Naive B cell (primary cell): ENCODE measurements around the gene KYAT1. TPM values are rescaled to one million over a fixed set of nuclear protein-coding genes. Genes with fewer than 3 reads are reported as not detected.
A peak's percentile ranks its signal among the peaks of the same experiment; 100 is the strongest.
"Not testable (repeated sequence)": the region's sequence is repeated elsewhere in the genome, so short reads cannot be mapped to it uniquely, and the experiment has no call there.

Source experiments
- ATAC-seq, 2 donors: fragments of 150-1000 bp; cut with Tn5 transposase; 2 replicates each; pipeline ENCODE4 v1.10.0; 2021; ENCODE audit warnings: low read depth in 2 of 2, mild to moderate bottlenecking in 2 of 2, moderate library complexity in 2 of 2
- DNase-seq: peaks from one replicate; pipeline ENCODE4 v3.0.0; 2022
- H3K27ac Mint-ChIP-seq, 6 donors: one replicate each; pipeline ENCODE4 v1.8.0; 2020 to 2022; ENCODE audit warnings: mild to moderate bottlenecking in 6 of 6, mixed read lengths in 6 of 6, moderate library complexity in 5 of 6, inconsistent platforms in 2 of 6
- H3K27me3 Mint-ChIP-seq, 3 donors: one replicate each; pipeline ENCODE4 v1.8.0; 2021 to 2022; ENCODE audit warnings: mixed read lengths in 3 of 3, mild to moderate bottlenecking in 1 of 3
- H3K36me3 Mint-ChIP-seq, 2 donors: one replicate each; pipeline ENCODE4 v1.8.0; 2020 to 2022; ENCODE audit warnings: mixed read lengths in 2 of 2, inconsistent platforms in 1 of 2, mild to moderate bottlenecking in 1 of 2
- H3K4me1 Mint-ChIP-seq, 3 donors: one replicate each; pipeline ENCODE4 v1.8.0; 2020 to 2022; ENCODE audit warnings: mixed read lengths in 3 of 3, inconsistent platforms in 1 of 3, mild to moderate bottlenecking in 1 of 3, moderate library complexity in 1 of 3
- H3K4me3 Mint-ChIP-seq, 8 donors: one replicate each; pipeline ENCODE4 v1.8.0; 2020 to 2022; ENCODE audit warnings: mild to moderate bottlenecking in 8 of 8, mixed read lengths in 8 of 8, moderate library complexity in 8 of 8, inconsistent platforms in 2 of 8
- H3K9me3 Mint-ChIP-seq, 7 donors: one replicate each; pipeline ENCODE4 v1.8.0; 2020 to 2022; ENCODE audit warnings: mixed read lengths in 7 of 7, mild to moderate bottlenecking in 5 of 7, inconsistent platforms in 2 of 7, moderate library complexity in 1 of 7
- polyA plus RNA-seq, 6 donors: library from polyadenylated mRNA; unstranded; fragments of 300-500 nt; fragmentation: Illumina TruSeq; gene quantifications; one replicate each; pipeline ENCODE4 v1.2.3, GENCODE V29; 2021; ENCODE audit warnings: low read depth in 6 of 6

KYAT1 gene
- polyA plus RNA-seq, 6 donors from 2014 or later: 7.0 to 9.7 (median 8.5) TPM

DNA sequence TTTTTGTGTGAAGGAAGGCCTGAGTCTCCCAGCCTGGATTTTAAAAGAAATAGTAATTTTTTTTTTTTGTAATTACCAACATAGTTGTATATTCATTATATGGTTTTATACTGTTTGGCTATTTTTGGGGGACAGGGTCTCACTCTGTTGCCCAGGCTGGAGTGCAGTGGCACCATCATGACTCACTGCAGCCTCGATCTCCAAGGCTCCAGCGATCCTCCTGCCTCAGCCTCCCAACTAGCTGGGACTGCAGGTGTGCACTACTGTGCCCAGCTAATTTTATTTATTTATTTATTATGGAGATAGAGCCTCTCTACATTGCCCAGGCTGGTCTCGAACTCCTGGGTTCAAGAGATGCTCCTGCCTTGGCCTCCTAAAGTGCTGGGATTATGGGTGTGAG, 5.3 kb upstream of the KYAT1 start:
- no peak overlapping the region for H3K27ac Mint-ChIP-seq

GRCh38 chr9:128886211-128886891, 4.6 kb upstream of the KYAT1 start:
- Mint-ChIP-seq H3K4me3 (peak overlapping the region in 2 of 8 donors; percentile 52 to 58), H3K27me3 (no peaks in the 10 kb centered on the region), H3K9me3 (no peaks in the 10 kb centered on the region), H3K36me3 (peaks cover 0 to 15% of the 10 kb centered on the region in 2 donors), H3K4me1 (peaks cover 39 to 46% (median 40%) of the 10 kb centered on the region in 3 donors), H3K27ac (peak overlapping the region in 1 of 6 donors; percentile 21)
- no peak for DNase-seq
- ATAC-seq: no peak

More for the DNA sequence above, 5.3 kb upstream of the KYAT1 start:
- no peak for ATAC-seq
- Mint-ChIP-seq H3K9me3 (no peaks in the 10 kb centered on the region), H3K4me1 (peaks cover 36 to 41% (median 38%) of the 10 kb centered on the region in 3 donors), H3K27me3 (no peaks in the 10 kb centered on the region), H3K4me3 (no peak overlapping the region), H3K36me3 (peaks cover 0 to 10% of the 10 kb centered on the region in 2 donors)
- no peak for DNase-seq

DNA sequence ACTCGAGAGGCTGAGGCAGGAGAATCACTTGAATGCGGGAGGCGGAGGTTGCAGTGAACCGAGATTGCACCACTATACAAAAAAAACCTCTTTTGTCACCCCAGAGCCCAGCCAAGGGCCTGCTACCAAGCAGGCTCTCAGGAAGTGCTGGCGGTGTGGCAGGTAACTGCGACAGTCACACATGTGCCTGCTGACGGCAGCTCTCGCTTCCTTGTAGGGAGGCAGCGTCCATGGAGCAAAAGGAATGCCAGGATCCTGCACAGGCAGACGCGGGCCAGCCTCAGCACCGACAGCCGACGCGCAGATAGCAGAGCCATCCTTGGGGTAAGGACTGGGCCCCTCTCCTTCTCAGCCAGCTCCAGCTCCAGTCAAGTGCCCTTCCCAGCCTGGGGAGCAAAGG, 4.0 kb upstream of the KYAT1 start:
- H3K4me3 Mint-ChIP-seq: peak overlapping the region in 2 of 8 donors; percentile 52 to 58
- DNase-seq (no peak), ATAC-seq (no peak)
- H3K27ac Mint-ChIP-seq: peak overlapping the region in 1 of 6 donors; percentile 60
- H3K27me3 Mint-ChIP-seq: no peaks in the 10 kb centered on the region
- H3K36me3 Mint-ChIP-seq: peaks cover 0 to 15% of the 10 kb centered on the region in 2 donors
- peaks cover 42 to 51% (median 44%) of the 10 kb centered on the region in 3 donors for H3K4me1 Mint-ChIP-seq
- H3K9me3 Mint-ChIP-seq: no peaks in the 10 kb centered on the region

DNA sequence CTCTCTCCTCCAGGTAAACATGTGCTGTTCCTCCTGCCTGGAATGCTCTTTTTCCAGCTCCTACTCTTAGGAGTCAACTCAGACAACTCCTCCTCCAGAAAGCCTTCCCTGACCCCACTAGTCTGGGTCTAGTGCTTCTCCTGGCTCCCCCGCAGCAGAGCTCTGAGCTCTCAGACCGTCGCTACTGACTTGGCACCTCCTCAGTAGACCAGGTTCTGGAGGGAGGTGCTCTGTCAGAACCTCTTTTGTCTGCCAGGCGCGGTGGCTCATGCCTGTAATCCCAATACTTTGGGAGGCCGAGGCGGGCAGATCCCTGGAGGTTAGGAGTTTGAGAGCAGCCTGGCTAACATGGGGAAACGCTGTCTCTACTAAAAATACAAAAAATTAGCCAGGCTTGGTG, 3.6 kb upstream of the KYAT1 start:
- no peaks in the 10 kb centered on the region for H3K27me3 Mint-ChIP-seq
- peak overlapping the region in 4 of 8 donors; percentile 41 to 100 (median 56) for H3K4me3 Mint-ChIP-seq
- H3K36me3 Mint-ChIP-seq: peaks cover 0 to 15% of the 10 kb centered on the region in 2 donors
- DNase-seq (no peak), ATAC-seq (no peak)
- H3K4me1 Mint-ChIP-seq: peaks cover 42 to 56% (median 44%) of the 10 kb centered on the region in 3 donors
- H3K9me3 Mint-ChIP-seq: no peaks in the 10 kb centered on the region
- peak overlapping the region in 1 of 6 donors; percentile 60 for H3K27ac Mint-ChIP-seq

DNA sequence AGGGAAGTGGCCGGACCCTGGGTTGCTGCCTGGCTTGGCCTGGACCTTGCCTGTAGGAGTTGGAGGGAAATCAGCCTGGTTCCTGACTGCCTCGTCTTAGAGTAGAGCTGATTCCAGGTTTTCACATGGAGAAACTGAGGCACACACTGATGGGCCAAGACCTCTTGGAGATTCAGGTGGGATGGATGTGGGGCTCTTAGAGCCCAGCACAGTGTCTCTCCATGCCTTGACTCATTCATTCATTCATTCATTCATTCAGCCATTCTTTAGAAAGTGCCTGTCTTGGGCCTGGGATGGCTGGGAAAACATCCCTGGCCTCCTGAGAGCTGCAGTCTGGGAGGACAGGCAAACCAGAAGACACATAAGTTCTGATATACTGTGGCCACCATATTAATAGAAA, 2.4 kb upstream of the KYAT1 start:
- Mint-ChIP-seq H3K9me3 (no peaks in the 10 kb centered on the region), H3K27me3 (no peaks in the 10 kb centered on the region), H3K4me3 (peak overlapping the region in 7 of 8 donors; percentile 24 to 100 (median 47)), H3K4me1 (peaks cover 41 to 61% (median 52%) of the 10 kb centered on the region in 3 donors), H3K27ac (peak overlapping the region in 4 of 6 donors; percentile 34 to 60 (median 52)), H3K36me3 (peaks cover 0 to 15% of the 10 kb centered on the region in 2 donors)
- DNase-seq (no peak), ATAC-seq (no peak)

GRCh38 chr9:128882677-128883603, 1.2 kb upstream of the KYAT1 start:
- Mint-ChIP-seq H3K4me1 (peaks cover 38 to 58% (median 48%) of the 10 kb centered on the region in 3 donors), H3K4me3 (peak overlapping the region; percentile 87 to 100 (median 96)), H3K36me3 (peaks cover 0 to 15% of the 10 kb centered on the region in 2 donors), H3K27ac (peak overlapping the region; percentile 88 to 98 (median 96)), H3K27me3 (no peaks in the 10 kb centered on the region), H3K9me3 (no peaks in the 10 kb centered on the region)
- ATAC-seq: no peak
- DNase-seq: no peak

DNA sequence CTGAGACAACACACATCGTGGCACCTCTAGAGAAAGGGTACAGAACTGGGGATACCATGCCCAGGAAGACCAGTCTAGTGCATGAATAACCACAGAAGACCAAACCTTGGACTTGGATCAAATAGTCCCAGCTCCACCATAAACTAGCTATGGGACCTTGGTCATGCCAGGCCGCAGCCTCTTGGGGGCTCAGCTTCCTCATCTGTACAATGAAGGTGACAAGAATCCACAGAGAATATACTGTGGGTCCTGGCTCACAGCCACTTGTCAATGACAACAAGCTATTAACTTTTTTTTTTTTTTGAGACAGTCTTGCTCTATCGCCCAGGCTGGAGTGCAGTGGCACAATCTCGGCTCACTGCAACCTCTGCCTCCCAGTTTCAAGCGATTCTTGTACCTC, 3.9 kb downstream of the KYAT1 start:
- Mint-ChIP-seq H3K4me1 (peaks cover 16 to 38% (median 22%) of the 10 kb centered on the region in 3 donors), H3K27ac (peak overlapping the region in 1 of 6 donors; percentile 15), H3K9me3 (no peaks in the 10 kb centered on the region), H3K36me3 (peaks cover 0 to 8% of the 10 kb centered on the region in 2 donors), H3K27me3 (no peaks in the 10 kb centered on the region), H3K4me3 (peak overlapping the region in 1 of 8 donors; percentile 79)
- ATAC-seq: no peak
- no peak for DNase-seq

- H3K4me1 Mint-ChIP-seq, H3K36me3 Mint-ChIP-seq, H3K27me3 Mint-ChIP-seq, H3K9me3 Mint-ChIP-seq, H3K4me3 Mint-ChIP-seq, H3K27ac Mint-ChIP-seq, DNase-seq, ATAC-seq: not testable (repeated sequence)
Observed at GRCh38 chr9:128870941-128871265, 10.8 kb downstream of the KYAT1 start.

DNA sequence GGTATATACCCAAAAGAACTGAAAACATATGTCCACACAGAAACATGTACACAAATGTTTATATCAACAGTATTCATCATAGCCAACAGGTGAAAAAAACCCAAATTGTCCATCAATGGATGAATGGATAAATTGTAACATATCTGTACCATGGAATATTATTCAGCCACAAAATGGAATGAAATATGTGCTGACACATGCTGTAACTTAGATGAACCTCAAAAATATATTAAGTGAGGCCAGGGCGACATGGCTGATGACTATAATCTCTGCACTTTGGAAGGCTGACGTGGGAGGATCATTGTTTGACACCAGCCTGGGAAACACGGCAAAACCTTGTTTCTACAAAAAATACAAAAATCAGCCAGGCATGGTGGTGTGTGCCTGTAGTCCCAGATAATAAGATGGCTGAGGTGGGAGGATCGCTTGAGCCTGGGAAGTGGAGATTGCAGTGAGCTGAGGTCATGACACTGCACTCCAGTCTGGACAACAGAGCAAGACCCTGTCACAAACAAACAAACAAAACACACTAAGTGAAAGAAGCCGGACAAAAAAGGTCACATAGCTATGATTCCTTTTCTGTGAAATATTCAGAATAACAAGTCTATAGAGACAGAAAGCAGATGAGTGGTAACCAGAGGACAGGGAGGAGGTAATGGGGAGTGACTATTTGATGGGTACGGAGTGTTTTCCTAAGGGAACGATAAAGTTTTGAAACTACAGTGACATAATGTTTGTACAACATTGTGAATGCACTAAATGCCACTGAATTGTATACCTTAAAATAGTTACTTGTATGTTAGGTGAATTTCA, 11.4 kb downstream of the KYAT1 start:
- DNase-seq: no peak
- Mint-ChIP-seq H3K9me3 (no peaks in the 10 kb centered on the region), H3K27me3 (no peaks in the 10 kb centered on the region), H3K4me3 (no peak overlapping the region), H3K27ac (peak overlapping the region in 1 of 6 donors; percentile 67), H3K36me3 (no peaks in the 10 kb centered on the region), H3K4me1 (no peaks in the 10 kb centered on the region)
- ATAC-seq: no peak

DNA sequence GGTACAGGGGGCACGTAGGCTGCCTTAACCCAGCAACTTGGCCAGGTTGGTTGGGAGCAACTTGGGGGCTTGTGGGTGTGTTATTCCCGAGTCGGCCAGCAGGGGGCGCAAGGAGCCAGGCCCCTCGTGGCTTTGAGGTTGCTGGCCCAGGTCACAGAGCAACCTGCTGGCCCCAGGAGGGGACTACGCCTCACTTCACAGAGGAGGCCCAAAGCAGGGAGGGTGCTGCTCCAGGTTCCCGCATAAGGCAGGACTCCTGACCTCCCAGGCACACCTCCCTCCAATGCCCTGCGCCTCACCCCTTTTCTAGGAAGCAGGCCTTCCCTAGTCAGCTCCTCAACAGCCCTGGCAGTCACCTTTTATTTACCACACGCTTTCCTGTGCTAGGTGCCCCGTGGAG, 18.1 kb downstream of the KYAT1 start:
- Mint-ChIP-seq H3K4me1 (peaks cover 0 to 10% (median 6%) of the 10 kb centered on the region in 3 donors), H3K27ac (peak overlapping the region in 5 of 6 donors; percentile 47 to 66 (median 54)), H3K9me3 (no peaks in the 10 kb centered on the region), H3K4me3 (no peak overlapping the region), H3K27me3 (no peaks in the 10 kb centered on the region), H3K36me3 (no peaks in the 10 kb centered on the region)
- ATAC-seq (peak; percentile 93 to 94), DNase-seq (peak; percentile 75)

DNA sequence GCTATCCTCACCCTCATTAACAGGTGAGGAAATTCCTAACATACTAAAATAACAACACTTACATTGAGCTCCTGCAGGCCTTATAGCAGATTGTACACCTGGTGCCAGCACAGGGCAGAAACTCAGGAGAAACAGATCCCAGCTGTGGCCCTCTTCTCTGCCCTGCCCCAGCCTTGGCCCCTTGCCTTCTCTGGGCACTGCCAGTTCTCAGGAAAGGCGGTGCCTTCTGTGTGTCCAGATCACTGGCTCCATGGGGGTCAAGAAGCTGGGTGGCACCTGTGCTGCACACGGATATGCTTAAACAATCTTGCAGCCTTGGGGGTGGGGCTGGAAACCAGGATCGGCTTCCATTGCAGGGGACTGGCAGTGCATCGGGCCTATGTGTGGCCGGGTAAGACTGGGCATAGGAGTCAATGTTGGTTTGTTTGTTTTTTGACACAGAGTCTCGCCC, 19.3 kb downstream of the KYAT1 start:
- H3K4me3 Mint-ChIP-seq: peak overlapping the region in 1 of 8 donors; percentile 50
- no peaks in the 10 kb centered on the region for H3K9me3 Mint-ChIP-seq
- no peaks in the 10 kb centered on the region for H3K27me3 Mint-ChIP-seq
- peak overlapping the region in 1 of 6 donors; percentile 6 for H3K27ac Mint-ChIP-seq
- H3K4me1 Mint-ChIP-seq: peaks cover 0 to 10% (median 6%) of the 10 kb centered on the region in 3 donors
- H3K36me3 Mint-ChIP-seq: no peaks in the 10 kb centered on the region
- ATAC-seq (no peak), DNase-seq (no peak)

DNA sequence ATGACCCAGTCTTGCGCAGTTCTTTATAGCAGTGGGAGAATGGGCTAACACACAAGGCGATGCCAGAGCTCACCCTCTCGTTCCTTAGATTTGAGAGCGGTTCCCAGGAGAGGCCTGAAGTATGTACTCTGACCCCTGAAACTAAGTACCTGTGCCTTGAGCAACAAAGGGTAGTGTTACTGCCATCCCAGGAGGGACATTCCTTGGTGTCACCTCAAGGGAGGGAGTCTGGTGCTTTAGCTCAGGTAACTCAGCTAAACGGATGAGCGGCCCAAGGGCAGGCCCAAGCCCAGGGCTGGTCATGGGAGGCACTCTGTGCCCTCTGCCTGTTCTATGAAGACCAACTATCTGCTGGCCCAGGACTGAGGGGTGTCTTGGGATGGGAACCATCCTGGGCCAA, 20.2 kb downstream of the KYAT1 start:
- no peak overlapping the region for H3K4me3 Mint-ChIP-seq
- peaks cover 0 to 10% (median 6%) of the 10 kb centered on the region in 3 donors for H3K4me1 Mint-ChIP-seq
- DNase-seq: no peak
- H3K27me3 Mint-ChIP-seq: no peaks in the 10 kb centered on the region
- no peak overlapping the region for H3K27ac Mint-ChIP-seq
- H3K9me3 Mint-ChIP-seq: no peaks in the 10 kb centered on the region
- H3K36me3 Mint-ChIP-seq: no peaks in the 10 kb centered on the region
- no peak for ATAC-seq

DNA sequence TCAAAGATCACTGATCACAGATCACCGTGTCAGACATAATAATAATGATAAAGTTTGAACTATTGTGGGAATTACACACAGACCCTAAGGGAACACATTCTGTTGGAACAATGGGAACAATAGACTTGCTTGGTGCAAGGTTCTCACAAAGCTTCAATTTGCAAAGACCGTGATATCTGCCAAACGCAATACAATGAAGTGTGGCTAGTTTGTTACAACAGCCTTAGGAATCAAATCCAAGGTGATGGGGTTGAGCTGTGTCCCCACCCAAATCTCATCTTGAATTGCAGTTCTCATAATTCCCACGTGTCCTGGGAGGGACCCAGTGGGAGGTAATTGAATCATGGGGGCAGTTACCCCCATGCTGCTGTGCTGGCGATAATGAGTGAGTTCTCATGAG, 20.8 kb downstream of the KYAT1 start:
- peaks cover 0 to 10% (median 6%) of the 10 kb centered on the region in 3 donors for H3K4me1 Mint-ChIP-seq
- no peaks in the 10 kb centered on the region for H3K9me3 Mint-ChIP-seq
- H3K27me3 Mint-ChIP-seq: no peaks in the 10 kb centered on the region
- H3K27ac Mint-ChIP-seq: peak overlapping the region in 1 of 6 donors; percentile 47
- no peaks in the 10 kb centered on the region for H3K36me3 Mint-ChIP-seq
- H3K4me3 Mint-ChIP-seq: no peak overlapping the region
- ATAC-seq (no peak), DNase-seq (no peak)
